ENCODE data around the gene HEPHL1.
"Not testable (repeated sequence)": the region's sequence is repeated elsewhere in the genome, so short reads cannot be mapped to it uniquely, and the experiment has no call there.

The HEPHL1 gene

DNA sequence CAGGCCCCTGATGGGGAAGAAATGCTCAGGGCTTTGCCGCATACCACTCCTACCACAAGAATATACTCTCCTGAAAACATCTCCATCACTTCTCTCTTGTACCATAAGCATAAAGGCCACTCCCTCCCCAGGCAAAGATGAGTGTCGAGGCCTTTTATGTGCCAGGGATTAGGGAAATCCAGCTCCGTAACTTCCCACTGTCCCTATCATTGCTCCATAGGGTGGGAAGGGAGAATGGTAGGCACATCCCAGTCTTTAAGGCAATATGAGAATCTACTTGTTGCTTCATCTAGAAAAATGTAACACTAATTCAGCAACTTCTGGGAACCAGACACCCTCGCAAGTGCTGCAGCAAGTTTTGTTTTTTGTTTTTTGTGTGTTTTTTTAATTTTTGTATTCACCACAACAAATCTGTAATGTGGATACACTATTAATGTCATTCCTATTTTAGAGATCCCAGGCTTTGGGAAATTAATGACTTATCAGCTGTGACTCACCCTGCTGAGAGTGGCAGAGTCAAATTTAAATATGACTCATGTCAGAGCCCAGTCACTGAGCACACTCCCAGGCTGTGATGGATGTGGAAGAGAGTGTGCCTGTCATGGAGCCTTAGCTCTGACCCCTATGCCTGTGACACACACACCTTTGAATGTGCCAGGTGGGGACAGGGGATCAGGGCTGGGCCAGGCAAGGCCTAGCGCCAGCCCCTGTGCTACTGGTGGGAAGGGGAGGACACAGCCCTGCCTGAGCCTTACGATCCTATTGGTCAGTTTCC is 130.9 kb downstream of the HEPHL1 start:
- DNase-seq, result no peak

- no peak for DNase-seq
Observed at GRCh38 chr11:94152678-94153065, 131.5 kb downstream of the HEPHL1 start.

DNA sequence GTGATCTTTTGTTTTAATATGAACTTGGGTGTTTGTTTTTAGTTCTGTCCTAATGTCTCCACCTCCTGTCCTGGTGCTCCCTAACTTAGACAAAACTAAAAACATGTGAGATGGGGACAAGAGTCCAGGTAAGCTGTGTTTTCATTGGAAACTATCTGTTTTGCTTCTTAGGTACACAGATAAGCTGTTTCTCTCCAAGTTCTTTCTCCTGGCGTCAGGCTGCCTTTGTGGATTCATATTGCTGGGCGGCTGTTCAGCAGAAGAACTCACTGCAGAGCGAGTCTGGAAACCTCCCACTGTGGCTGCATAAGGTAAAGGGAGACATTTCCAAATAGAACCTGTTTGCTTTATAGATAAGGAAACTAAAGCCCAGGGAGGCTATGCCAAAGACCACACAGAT is 132.2 kb downstream of the HEPHL1 start:
- no peak for DNase-seq

DNA sequence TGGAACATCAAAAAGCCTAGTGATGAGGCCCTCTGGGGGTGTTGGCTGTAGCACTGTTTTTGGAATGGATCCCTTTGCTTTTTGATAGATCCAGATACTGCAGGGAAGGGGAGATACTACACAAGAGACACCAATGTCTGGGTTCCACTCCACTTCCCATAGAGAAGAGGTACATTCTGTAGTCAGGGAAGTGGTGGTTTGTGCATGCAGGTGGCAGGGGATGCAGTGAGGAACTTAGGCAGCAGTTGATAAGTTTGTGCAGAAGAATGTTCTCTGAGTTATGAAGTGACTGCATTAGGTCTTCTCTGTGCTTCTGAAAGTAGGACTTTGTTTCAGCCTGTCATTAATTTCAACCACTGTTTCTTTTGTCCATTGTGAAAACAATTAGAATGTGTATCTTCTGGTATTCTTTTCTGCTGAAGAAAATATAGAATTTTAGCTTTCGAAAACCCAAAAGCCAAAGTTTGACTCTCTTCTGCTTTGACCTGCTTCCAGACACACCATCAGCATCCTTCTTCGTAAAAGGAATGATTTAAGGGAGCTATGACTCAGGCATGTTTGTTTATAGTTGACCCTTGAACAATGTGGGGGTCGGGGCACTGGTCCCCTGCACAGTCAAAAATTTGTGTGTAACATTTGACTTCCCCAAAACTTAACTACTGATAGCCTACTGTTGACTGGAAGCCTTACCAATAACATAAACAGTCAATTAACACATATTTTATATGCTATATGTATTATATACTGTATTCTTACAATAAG is 133.1 kb downstream of the HEPHL1 start:
- DNase-seq, result no peak

DNA sequence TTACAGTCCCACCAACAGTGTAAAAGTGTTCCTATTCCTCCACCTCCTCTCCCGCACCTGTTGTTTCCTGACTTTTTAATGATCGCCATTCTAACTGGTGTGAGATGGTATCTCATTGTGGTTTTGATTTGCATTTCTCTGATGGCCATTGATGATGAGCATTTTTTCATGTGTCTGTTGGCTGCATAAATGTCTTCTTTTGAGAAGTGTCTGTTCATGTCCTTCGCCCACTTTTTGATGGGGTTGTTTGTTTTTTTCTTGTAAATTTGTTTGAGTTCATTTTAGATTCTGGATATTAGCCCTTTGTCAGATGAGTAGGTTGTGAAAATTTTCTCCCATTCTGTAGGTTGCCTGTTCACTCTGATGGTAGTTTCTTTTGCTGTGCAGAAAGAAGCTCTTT is 136.2 kb downstream of the HEPHL1 start:
- not testable (repeated sequence) for DNase-seq
